Measurements from ENCODE around the gene TNK1. TPM values are rescaled to one million over a fixed set of nuclear protein-coding genes. Genes with fewer than 3 reads are reported as not detected.

TNK1 gene
- total and polyA plus RNA-seq, 2 experiments from 2014 or later, result 6.1 to 8.9 TPM

DNA sequence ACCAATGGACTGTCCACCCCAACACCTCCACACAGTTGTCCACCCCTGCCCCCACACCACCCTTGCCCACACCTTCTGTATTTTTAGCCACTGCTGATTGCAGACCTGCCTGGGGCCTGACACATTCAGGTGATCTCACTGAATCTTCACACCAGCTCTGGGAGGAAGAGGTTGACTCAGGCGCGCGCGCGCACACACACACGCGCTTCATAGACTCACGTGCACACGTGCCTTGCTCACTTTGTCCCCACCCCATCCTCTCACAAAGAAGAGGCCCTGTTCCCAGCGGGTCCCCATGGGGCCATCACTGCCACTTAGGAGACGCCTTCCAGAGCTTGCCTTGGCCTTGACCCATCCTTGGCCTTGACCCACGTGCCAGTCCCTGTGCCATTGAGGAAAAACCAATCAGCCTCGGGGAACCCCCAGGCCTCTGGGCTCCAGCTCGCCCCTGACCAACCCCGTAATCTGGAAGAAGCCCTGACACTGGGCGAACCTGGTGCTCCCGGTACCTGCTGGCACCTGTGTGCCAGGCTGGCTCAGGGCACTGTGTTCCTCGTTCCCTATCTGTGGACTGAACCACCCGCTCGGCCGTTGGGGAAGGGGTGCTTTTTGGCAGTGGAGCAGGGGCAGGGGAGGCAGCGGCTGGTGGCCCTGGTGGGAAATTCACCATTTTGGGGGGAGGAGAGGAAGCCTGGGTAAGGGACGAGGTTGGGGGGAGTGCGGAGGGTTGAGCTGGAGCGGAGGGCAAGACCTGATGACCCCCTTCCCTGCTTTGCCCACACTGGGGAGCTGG, 29.9 kb downstream of the TNK1 start:
- Mint-ChIP-seq H3K27me3 (ENCODE audit: insufficient read depth, low read depth, poor library complexity) (peaks cover 16% of the 10 kb centered on the region), H3K27ac (no peak overlapping the region; the same call in 1 of the 2 replicates), H3K36me3 (ENCODE audit: low read depth) (peaks cover 28% of the 10 kb centered on the region), H3K4me3 (no peak overlapping the region), H3K4me1 (peaks cover 33% of the 10 kb centered on the region), H3K9me3 (no peaks in the 10 kb centered on the region)
- DNase-seq (ENCODE audit: low spot score), result no peak
- H3K9me2 ChIP-seq (ENCODE audit: insufficient read depth), result no peaks in the 10 kb centered on the region
- no peak overlapping the region for H3K4me3 ChIP-seq
- no peak overlapping the region for H2AFZ ChIP-seq
- no peaks in the 10 kb centered on the region; the same call in 1 of the 2 replicates for H4K20me1 ChIP-seq (replicated peaks; ENCODE audit: insufficient read depth)
- peaks cover 10% of the 10 kb centered on the region for H3F3A ChIP-seq (replicated peaks; ENCODE audit: low read depth)
- peaks cover 5% of the 10 kb centered on the region; the same call in 1 of the 2 replicates for H3K79me2 ChIP-seq (replicated peaks; ENCODE audit: insufficient read depth)
- H3K4me1 ChIP-seq (ENCODE audit: insufficient read depth), result peaks cover 19% of the 10 kb centered on the region
- H3K27me3 ChIP-seq (ENCODE audit: insufficient read depth), result no peaks in the 10 kb centered on the region
- no peak overlapping the region for H3K27ac ChIP-seq (ENCODE audit: low read depth)
- H3K36me3 ChIP-seq (ENCODE audit: insufficient read depth), result no peaks in the 10 kb centered on the region; the same call in 1 of the 2 replicates
- TF ChIP-seq, protein P1, sequence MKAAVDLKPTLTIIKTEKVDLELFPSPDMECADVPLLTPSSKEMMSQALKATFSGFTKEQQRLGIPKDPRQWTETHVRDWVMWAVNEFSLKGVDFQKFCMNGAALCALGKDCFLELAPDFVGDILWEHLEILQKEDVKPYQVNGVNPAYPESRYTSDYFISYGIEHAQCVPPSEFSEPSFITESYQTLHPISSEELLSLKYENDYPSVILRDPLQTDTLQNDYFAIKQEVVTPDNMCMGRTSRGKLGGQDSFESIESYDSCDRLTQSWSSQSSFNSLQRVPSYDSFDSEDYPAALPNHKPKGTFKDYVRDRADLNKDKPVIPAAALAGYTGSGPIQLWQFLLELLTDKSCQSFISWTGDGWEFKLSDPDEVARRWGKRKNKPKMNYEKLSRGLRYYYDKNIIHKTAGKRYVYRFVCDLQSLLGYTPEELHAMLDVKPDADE (IDR thresholded peaks at IDR 0.05), result no peak
- no peak for TF ChIP-seq POLR2AphosphoS5 (IDR thresholded peaks at IDR 0.05; ENCODE audit: low read depth)
- no peak for TF ChIP-seq STAT1 (IDR thresholded peaks at IDR 0.05; ENCODE audit: unreplicated experiment)
- TF ChIP-seq CREB1 (CRISPR knock-in tag; IDR thresholded peaks at IDR 0.05; ENCODE audit: low read depth), result no peak
- TF ChIP-seq EZH2phosphoT487 (IDR thresholded peaks at IDR 0.05; ENCODE audit: unreplicated experiment), result no peak
- TF ChIP-seq, protein P2, sequence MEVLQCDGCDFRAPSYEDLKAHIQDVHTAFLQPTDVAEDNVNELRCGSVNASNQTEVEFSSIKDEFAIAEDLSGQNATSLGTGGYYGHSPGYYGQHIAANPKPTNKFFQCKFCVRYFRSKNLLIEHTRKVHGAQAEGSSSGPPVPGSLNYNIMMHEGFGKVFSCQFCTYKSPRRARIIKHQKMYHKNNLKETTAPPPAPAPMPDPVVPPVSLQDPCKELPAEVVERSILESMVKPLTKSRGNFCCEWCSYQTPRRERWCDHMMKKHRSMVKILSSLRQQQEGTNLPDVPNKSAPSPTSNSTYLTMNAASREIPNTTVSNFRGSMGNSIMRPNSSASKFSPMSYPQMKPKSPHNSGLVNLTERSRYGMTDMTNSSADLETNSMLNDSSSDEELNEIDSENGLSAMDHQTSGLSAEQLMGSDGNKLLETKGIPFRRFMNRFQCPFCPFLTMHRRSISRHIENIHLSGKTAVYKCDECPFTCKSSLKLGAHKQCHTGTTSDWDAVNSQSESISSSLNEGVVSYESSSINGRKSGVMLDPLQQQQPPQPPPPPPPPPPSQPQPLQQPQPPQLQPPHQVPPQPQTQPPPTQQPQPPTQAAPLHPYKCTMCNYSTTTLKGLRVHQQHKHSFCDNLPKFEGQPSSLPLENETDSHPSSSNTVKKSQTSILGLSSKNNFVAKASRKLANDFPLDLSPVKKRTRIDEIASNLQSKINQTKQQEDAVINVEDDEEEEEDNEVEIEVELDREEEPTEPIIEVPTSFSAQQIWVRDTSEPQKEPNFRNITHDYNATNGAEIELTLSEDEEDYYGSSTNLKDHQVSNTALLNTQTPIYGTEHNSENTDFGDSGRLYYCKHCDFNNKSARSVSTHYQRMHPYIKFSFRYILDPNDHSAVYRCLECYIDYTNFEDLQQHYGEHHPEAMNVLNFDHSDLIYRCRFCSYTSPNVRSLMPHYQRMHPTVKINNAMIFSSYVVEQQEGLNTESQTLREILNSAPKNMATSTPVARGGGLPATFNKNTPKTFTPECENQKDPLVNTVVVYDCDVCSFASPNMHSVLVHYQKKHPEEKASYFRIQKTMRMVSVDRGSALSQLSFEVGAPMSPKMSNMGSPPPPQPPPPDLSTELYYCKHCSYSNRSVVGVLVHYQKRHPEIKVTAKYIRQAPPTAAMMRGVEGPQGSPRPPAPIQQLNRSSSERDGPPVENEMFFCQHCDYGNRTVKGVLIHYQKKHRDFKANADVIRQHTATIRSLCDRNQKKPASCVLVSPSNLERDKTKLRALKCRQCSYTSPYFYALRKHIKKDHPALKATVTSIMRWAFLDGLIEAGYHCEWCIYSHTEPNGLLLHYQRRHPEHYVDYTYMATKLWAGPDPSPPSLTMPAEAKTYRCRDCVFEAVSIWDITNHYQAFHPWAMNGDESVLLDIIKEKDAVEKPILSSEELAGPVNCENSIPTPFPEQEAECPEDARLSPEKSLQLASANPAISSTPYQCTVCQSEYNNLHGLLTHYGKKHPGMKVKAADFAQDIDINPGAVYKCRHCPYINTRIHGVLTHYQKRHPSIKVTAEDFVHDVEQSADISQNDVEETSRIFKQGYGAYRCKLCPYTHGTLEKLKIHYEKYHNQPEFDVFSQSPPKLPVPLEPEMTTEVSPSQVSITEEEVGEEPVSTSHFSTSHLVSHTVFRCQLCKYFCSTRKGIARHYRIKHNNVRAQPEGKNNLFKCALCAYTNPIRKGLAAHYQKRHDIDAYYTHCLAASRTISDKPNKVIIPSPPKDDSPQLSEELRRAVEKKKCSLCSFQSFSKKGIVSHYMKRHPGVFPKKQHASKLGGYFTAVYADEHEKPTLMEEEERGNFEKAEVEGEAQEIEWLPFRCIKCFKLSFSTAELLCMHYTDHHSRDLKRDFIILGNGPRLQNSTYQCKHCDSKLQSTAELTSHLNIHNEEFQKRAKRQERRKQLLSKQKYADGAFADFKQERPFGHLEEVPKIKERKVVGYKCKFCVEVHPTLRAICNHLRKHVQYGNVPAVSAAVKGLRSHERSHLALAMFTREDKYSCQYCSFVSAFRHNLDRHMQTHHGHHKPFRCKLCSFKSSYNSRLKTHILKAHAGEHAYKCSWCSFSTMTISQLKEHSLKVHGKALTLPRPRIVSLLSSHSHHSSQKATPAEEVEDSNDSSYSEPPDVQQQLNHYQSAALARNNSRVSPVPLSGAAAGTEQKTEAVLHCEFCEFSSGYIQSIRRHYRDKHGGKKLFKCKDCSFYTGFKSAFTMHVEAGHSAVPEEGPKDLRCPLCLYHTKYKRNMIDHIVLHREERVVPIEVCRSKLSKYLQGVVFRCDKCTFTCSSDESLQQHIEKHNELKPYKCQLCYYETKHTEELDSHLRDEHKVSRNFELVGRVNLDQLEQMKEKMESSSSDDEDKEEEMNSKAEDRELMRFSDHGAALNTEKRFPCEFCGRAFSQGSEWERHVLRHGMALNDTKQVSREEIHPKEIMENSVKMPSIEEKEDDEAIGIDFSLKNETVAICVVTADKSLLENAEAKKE (CRISPR knock-in tag; IDR thresholded peaks at IDR 0.05), result no peak
- TF ChIP-seq NANOG (IDR thresholded peaks at IDR 0.05; ENCODE audit: borderline replicate concordance), result no peak
- no peak overlapping the region for H3K4me2 ChIP-seq
- no peak for ATAC-seq
